ENCODE data around the gene RGS7. TPM values are rescaled to one million over a fixed set of nuclear protein-coding genes. Genes with fewer than 3 reads are reported as not detected.

Gene RGS7
- total RNA-seq, 4 donors from 2014 or later = not detected

DNA sequence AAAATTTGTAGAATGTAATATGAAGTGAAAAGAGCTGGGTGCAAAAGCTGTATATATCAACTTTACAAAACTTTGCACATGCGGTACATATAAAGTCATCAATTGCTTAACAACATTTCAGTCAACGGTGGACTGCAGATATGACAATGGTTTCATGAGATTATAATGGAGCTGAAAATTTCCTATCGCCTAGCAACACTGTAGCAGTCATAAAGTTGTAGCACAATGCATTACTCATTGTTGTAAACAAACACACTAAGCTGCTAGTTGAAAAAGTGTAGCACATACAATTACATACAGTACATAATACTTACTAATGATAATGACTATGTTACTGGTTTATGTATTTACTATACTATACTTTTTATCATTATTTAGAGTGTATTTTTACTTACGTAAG, 64.0 kb downstream of the RGS7 start:
- TF ChIP-seq, protein P1, sequence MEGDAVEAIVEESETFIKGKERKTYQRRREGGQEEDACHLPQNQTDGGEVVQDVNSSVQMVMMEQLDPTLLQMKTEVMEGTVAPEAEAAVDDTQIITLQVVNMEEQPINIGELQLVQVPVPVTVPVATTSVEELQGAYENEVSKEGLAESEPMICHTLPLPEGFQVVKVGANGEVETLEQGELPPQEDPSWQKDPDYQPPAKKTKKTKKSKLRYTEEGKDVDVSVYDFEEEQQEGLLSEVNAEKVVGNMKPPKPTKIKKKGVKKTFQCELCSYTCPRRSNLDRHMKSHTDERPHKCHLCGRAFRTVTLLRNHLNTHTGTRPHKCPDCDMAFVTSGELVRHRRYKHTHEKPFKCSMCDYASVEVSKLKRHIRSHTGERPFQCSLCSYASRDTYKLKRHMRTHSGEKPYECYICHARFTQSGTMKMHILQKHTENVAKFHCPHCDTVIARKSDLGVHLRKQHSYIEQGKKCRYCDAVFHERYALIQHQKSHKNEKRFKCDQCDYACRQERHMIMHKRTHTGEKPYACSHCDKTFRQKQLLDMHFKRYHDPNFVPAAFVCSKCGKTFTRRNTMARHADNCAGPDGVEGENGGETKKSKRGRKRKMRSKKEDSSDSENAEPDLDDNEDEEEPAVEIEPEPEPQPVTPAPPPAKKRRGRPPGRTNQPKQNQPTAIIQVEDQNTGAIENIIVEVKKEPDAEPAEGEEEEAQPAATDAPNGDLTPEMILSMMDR (IDR thresholded peaks at IDR 0.05; ENCODE audit: low read depth) = no peak

DNA sequence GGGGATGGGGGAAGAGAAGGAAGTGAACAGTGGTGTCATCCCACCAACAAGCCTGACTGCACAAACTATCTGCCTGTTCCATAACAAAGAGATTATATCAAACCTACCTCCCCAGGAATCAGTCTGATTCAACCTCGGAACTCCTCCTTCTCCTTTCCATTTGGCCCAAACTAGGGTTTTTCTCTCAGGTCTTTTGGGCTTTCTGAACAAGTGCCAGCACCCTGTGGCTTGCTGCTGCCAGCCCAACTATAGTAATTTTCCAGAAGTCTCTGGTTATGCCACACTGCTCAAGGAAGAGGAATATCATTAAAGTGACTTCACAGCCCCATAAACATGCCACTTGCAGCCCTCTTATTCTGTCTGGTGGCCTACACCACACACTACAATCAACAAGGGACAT, 70.5 kb downstream of the RGS7 start:
- TF ChIP-seq, protein P1 (IDR thresholded peaks at IDR 0.05; ENCODE audit: low read depth) = no peak

DNA sequence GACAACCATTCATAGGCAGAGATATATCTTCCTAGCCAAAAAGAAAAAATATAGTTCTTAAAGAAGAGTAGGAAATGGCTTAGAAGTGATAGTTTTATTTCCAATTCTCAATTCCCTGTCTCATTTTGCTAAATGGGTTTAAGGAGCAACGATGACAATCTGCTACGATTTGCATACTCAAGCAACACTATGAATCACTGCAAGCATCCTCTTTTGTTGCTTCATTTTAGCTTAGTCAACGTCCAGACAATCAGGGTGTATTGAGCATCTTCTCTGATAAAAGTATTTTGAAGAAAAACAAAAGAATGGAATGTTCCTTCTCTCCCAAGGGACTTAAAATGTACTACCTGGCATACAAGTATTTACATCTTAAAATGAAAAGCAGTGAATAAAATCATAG, 80.6 kb downstream of the RGS7 start:
- TF ChIP-seq, protein P1 (IDR thresholded peaks at IDR 0.05; ENCODE audit: low read depth) = no peak

DNA sequence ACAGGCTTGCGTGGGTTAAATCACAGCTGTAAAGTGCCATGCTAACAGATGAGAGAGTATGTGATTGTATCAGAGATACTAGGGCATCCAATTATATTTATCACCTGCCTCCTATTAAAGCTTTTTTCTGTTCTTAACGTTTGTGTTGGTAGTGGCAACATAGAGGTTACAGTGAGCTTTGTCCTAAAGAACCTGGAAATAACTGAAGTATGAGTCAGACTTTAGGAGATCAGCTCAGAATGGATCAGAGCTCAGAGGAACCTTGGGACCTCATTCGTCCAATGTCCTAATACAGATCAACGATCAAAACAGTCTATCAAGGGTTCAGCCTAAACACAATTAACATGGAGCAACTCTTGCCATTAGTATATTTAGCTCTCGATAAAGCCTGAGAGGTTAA, 81.0 kb downstream of the RGS7 start:
- TF ChIP-seq, protein P1 (IDR thresholded peaks at IDR 0.05; ENCODE audit: low read depth) = no peak

DNA sequence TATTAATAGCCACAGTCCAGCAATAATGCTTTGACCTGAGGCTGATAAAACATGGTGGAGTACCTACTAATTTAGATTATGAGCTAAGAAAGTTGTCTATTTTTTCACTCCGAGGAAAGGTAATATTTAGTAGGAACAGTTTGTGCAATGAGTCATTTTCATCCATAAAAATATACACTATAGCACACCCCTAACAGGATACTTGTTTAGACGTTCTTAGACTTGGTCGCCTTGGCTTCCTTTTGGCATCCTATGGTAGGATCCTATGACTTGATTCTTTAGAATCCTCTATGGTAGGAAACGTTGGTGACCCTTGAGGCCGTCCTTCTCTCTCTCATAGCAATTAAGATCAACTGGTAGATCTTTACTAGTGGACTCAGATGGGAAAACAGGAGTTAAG, 81.8 kb downstream of the RGS7 start:
- TF ChIP-seq, protein P1 (IDR thresholded peaks at IDR 0.05; ENCODE audit: low read depth) = no peak

DNA sequence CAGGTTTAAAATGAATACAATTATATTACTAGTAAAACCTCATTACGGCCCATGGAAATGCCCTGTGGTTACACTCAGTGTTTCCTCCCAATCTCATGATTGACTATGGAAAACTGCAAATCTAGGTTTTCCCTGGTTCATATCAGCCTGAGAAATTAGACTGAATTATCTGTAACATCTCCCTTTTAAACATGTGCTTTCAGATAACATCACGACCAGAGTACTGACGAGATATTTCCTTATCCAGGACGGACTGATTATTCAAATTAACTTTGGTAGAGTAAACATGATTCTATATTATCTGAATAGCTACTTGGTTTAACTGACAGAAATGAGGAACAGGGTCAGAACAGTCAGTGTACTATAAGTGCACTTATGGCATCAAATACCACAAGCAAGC, 82.3 kb downstream of the RGS7 start:
- TF ChIP-seq, protein P1 (IDR thresholded peaks at IDR 0.05; ENCODE audit: low read depth) = no peak

DNA sequence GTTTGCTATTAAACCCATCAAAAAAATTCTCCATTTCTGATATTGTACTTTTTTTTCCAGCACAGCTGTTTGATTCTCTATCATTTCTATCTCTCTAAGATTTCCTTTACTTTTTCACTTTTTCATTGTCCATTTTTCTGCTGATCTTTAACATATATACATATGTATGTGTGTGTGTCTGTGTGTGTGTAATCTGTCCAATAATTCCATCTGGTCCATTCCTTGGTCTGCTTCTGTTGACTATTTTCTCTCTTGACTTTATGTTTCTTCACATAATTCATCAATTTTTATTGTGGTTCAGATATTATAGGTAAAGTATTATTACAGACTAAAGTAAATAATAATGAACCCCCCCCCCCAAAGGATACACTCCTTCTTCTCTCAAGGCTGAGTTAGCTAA, 84.2 kb downstream of the RGS7 start:
- TF ChIP-seq, protein P1 (IDR thresholded peaks at IDR 0.05; ENCODE audit: low read depth) = no peak
